Measurements from ENCODE around the gene MLKL.

DNA sequence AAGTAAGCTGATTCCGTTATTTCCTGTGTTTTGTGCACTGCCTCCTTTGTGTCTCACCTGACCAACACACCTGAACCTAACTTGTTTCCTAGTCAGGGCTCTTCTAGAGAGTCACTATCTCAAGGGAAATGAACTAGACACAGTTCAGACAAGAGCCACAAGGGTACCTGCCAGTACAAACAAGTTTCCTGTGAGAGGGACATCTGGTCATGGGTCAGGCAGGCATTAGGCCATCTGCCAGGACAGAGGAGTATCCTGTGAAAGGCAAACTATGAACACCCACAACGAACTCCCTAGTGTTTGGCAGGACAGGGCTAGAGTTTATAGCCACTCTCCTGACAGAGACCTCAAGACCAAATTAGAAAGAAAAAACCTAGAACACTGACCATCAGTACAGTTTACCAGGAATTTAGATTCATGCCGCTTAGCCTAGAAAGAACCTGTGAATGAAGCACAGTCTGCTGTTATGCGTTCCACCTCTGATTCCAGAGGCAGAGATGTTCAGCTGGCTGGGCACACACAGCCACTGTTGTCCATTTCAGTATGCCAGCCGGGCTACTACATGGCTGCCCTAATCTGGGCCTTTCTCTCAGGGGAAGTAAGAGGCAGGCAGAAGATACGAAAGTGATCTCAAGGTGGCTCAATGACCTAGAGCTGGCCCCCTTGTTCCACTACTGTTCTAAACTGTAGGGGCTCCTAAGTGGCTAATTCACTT, 73.0 kb downstream of the MLKL start:
- TF ChIP-seq CEBPB (IDR thresholded peaks at IDR 0.05; ENCODE audit: borderline replicate concordance, low read depth, low read length): no peak
- no peak for TF ChIP-seq ZNF891 (CRISPR knock-in tag; IDR thresholded peaks at IDR 0.05)
- TF ChIP-seq MIXL1 (CRISPR knock-in tag; IDR thresholded peaks at IDR 0.05): no peak
- TF ChIP-seq, protein P1, sequence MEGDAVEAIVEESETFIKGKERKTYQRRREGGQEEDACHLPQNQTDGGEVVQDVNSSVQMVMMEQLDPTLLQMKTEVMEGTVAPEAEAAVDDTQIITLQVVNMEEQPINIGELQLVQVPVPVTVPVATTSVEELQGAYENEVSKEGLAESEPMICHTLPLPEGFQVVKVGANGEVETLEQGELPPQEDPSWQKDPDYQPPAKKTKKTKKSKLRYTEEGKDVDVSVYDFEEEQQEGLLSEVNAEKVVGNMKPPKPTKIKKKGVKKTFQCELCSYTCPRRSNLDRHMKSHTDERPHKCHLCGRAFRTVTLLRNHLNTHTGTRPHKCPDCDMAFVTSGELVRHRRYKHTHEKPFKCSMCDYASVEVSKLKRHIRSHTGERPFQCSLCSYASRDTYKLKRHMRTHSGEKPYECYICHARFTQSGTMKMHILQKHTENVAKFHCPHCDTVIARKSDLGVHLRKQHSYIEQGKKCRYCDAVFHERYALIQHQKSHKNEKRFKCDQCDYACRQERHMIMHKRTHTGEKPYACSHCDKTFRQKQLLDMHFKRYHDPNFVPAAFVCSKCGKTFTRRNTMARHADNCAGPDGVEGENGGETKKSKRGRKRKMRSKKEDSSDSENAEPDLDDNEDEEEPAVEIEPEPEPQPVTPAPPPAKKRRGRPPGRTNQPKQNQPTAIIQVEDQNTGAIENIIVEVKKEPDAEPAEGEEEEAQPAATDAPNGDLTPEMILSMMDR (CRISPR knock-in tag; IDR thresholded peaks at IDR 0.05): no peak
- TF ChIP-seq TCF7L2 (IDR thresholded peaks at IDR 0.05; ENCODE audit: low read depth, low read length): no peak
- no peak for TF ChIP-seq GATA4 (IDR thresholded peaks at IDR 0.05; ENCODE audit: borderline replicate concordance, low read depth)
- no peak for TF ChIP-seq ZFY (CRISPR knock-in tag; IDR thresholded peaks at IDR 0.05)
- no peak for TF ChIP-seq ZNF121 (CRISPR knock-in tag; IDR thresholded peaks at IDR 0.05)
- TF ChIP-seq, protein P2, sequence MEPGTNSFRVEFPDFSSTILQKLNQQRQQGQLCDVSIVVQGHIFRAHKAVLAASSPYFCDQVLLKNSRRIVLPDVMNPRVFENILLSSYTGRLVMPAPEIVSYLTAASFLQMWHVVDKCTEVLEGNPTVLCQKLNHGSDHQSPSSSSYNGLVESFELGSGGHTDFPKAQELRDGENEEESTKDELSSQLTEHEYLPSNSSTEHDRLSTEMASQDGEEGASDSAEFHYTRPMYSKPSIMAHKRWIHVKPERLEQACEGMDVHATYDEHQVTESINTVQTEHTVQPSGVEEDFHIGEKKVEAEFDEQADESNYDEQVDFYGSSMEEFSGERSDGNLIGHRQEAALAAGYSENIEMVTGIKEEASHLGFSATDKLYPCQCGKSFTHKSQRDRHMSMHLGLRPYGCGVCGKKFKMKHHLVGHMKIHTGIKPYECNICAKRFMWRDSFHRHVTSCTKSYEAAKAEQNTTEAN (CRISPR knock-in tag; conservative IDR thresholded peaks at IDR 0.05): no peak

Measured in HepG2 (cell line).